ENCODE results near the gene ADAMTS2.

GRCh38 chr5:179294891-179295777, 50.1 kb downstream of the ADAMTS2 start:
- TF ChIP-seq CTCF (IDR thresholded peaks at IDR 0.05) = peak in 2 of 12 donors; percentile 15 to 30
- TF ChIP-seq POLR2A (IDR thresholded peaks at IDR 0.05) = no peak
